ENCODE results near the gene THOC7. TPM values are rescaled to one million over a fixed set of nuclear protein-coding genes. Genes with fewer than 3 reads are reported as not detected.

THOC7 gene
- 68.3 and 96.4 TPM in 2 replicates for total RNA-seq (2014; rRNA removed; shearing (Covaris generic))
- polyA plus RNA-seq (2015; cell fraction: cytosol; rRNA removed), result 118 and 130 TPM in 2 replicates
- 32.4 and 33.9 TPM in 2 replicates for polyA plus RNA-seq (2015; cell fraction: nucleus; rRNA removed)

GRCh38 chr3:63863150-63864007, at the start of gene THOC7, which contains the start of gene ATXN7:
Gene THOC7 (minus strand): TSS chr3:63863805. CDS start chr3:63863790, 15 bp downstream.
Gene ATXN7 (plus strand): TSS chr3:63863867. CDS start chr3:63912599, 48,732 bp downstream.
- DNase-seq (ENCODE audit: low read depth), result peak; percentile 43

DNA sequence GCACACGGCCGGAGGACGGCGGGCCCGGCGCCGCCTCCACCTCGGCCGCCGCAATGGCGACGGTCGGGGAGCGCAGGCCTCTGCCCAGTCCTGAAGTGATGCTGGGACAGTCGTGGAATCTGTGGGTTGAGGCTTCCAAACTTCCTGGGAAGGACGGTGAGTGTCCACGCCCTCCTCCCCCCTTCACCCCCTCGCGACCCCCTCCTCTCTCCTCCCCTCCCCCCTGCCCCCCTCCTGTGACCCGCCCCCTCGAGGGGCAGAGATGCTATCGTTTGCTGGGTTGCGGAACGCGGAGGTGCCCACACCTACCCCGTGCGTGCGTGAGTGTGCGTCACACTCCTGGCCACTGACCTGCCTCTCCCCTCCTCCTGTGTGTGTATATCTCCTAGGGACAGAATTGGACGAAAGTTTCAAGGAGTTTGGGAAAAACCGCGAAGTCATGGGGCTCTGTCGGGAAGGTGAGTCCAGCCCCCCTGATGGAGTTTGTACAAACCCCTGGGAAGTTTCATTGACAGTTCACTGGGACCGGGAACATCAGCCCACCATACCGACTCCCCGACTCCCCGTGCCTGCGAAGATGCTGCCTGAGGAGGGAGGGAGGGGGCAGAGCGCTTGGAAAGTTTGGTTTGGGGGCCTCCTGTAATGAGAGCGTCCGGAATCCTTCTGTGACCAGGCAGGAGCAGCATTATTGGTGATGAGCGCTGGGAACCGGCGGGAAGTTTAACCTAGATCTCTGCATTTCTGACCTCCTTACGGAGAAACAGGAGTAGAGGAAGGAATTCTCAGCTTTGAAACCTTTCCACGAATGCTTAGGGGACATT, 49.4 kb upstream of the THOC7 start:
- peak; percentile 47 for DNase-seq (ENCODE audit: low read depth)

DNA sequence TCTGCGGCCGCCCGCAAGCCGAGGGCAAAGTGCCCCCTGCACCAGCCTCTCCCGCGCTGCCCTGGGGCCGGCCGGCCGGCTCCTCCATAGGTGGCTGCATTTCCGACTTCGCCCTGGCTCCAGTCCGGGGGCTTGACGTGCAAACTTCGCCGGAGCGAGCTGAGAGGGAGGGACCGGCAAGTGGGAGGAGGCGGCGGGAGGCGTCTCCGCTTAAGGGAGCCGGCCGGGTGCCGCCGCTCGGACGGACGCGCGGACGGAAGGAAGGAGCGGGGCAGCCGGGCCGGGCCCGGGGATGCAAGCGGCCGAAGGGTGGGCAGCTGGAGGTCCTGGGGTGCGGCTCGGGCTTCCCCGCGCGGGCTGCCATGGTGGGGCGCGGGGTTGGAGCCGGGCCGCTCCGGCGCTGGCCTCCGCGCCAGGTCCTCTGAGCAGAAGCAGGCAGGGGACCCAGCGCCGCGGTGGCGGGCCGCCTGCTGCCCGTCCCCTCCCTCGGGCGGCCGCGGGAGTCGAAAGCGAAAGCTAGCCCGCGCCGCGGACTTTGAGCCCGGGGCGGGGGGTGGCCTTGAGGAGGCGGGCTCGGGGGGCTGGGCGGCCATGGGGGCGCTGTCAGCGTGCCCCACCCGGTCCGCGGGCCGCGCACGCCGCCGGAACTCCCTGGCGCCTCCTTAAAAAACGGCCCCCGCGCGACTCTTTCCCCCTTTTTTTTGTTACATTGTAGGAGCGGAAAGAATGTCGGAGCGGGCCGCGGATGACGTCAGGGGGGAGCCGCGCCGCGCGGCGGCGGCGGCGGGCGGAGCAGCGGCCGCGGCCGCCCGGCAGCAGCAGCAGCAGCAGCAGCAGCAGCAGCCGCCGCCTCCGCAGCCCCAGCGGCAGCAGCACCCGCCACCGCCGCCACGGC, 48.5 kb upstream of the THOC7 start, which contains the start of gene SCAANT1:
Gene SCAANT1 (minus strand): TSS at position 511 of the 895 bp plus-strand sequence.
- peak; percentile 84 for DNase-seq (ENCODE audit: low read depth)

DNA sequence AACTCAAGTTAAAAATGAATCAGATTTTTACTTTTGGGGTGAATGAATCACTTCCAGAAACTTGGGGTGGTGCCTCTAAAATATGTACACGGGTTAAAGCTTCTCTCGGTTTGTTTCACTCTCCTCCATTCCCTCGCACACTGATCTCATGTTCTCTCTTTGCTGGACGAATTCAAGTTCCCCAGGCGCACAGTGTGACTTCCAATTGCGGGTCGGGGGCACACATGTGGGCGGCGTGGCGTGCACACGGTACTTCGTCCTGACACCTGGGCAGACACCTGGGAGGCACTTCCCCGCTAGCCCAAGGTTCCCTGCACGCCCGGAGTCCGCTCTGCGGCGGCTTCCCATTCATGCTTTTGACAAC, 47.9 kb upstream of the THOC7 start:
- DNase-seq (ENCODE audit: low read depth), result peak; percentile 8

DNA sequence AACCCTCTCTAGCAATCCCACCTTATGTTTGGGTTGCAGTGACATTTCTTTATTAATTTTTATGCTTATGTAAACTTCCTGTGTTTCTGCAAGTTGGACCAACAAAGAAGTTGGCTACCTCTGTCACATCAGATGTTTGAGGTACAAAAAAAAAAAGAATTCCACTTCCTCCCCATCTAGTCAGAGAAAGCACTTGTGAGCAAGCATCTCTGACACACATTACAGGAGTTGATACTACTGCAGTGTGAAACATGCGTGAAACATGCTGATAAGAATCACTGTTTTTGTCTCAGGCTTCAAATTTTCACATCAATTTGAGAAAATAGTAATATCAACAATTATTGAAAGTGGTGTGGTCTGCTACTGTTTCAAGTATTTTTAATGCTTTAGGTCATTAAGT, 47.3 kb upstream of the THOC7 start:
- peak; percentile 50 for DNase-seq (ENCODE audit: low read depth)

DNA sequence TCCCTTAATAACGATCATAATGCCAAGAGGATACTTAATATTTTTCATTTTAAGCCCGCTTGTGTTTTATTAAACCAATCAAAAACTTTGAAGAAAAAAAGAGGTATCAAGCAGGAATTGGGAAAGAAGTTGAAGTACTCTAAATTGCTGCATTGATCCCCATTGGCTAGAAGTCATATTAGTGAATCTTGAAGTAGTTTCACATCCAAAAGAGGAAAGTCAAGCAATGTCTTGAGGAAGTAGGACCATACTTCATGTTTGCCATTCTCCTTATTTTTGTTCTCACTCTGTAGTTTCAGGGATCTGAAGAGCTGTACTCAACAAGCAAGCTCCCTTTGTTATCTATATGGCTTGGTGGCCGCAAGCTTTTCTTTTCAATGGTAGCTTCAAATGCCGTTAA, 46.4 kb upstream of the THOC7 start:
- no peak for DNase-seq (ENCODE audit: low read depth)

- no peak for DNase-seq (ENCODE audit: low read depth)
Measured at GRCh38 chr3:63909431-63909830, 45.8 kb upstream of the THOC7 start.

DNA sequence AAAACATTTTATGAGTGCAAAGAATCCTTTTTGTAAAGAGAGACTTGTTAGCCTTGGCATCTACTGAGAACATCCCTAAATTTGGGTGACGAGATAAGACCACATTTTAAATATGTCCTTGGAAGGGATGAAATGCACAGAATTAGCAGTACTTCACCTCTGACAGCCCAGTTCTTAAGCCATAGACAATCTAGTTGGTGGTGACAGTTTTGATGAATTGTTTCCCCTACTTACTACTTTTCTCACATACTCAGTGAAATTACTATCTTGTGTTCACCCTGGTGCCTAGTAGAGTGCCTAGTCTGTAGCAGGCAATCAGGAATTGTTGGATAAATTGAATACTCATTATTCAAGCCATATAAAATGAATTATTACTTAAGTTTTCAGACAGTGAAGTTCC, 45.2 kb upstream of the THOC7 start:
- DNase-seq (ENCODE audit: low read depth), result no peak

GRCh38 chr3:63908081-63908736, 44.6 kb upstream of the THOC7 start:
- no peak for DNase-seq (ENCODE audit: low read depth)

- no peak for DNase-seq (ENCODE audit: low read depth)
Measured at GRCh38 chr3:63905731-63906620, 42.4 kb upstream of the THOC7 start.

- DNase-seq (ENCODE audit: low read depth), result no peak
Measured at GRCh38 chr3:63900459-63900858, 36.9 kb upstream of the THOC7 start.

DNA sequence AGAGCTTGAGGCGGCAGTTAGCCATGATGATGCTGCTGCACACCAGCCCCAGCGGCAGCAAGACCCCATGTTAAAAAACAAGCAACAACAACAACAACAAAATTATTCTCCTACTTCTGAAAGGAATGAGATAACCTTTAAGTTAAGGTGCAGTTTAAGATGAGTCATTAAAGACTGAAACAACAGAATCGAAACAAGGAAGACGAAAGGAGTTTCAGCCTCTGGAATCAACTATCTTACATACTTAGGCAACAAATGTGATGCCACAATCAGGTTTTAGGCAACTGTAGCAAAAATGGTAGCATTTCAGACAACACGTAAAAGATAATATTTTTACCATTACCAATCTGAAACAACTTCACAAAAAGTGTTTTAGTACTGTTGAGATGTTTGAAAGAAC, 36.4 kb upstream of the THOC7 start:
- no peak for DNase-seq (ENCODE audit: low read depth)

- no peak for DNase-seq (ENCODE audit: low read depth)
Measured at GRCh38 chr3:63896332-63897030, 32.9 kb upstream of the THOC7 start.

DNA sequence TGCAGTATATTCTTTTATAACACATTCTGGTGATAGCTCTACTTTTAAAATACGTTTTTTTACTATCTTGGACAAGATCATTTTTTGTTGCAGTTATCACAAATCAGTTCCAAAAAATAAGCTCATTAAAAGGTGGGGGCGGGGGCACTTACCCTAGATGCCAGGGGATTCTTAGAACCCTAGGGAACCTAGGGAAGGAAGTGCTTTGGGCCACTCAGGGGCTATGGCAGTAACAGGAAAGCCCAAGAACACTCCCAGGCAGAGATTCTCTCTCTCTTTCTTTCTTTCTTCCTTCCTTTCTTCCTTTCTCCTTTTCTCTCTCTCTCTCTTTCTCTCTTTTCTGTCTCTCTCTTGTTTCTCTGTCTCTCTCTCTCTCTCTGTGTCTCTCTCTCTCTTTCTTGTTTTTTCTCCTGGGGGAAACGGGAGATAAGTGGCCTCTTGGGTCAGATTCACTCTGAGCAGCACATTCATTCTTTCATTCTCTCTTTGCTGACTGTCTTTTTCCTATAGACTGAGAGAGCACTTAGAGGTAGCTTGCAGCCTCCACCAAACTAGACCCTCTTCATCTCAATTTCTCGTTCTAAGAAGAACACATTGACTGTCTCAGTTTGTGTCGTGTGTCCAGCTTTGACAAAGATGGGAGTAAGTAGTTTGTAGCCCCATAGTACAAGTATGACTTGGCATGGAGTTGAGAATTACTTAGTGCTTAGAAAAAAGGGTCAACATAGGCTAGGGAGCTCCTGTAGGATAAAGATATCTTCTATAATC, 32.0 kb upstream of the THOC7 start:
- no peak for DNase-seq (ENCODE audit: low read depth)

DNA sequence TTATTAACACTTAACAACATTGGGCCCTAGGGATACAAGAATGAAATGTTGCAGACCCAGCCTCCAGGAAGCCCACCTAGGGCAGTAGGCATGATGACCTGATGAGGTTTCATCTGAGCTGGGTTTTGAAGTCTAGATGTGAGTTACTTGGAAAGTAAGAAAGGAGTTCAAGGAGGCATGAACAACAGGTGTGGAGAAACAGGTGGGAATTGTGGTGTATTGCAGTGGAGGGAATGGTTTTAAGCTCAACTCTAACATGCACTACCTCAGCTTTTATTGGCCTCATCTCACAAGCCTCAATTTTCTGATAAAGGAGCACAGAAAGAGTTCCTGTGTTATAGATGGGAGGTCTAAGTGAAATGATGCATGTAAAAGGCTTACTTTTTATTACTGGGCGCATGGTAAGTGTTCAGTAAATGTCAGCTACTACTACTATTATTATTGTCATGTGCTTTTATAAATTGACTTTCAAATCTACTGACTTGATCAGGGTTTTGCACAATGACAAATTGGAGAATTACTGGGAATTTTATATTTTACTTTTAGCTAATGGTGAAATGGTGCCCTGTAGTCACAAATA, 29.3 kb upstream of the THOC7 start:
- DNase-seq (ENCODE audit: low read depth), result no peak

DNA sequence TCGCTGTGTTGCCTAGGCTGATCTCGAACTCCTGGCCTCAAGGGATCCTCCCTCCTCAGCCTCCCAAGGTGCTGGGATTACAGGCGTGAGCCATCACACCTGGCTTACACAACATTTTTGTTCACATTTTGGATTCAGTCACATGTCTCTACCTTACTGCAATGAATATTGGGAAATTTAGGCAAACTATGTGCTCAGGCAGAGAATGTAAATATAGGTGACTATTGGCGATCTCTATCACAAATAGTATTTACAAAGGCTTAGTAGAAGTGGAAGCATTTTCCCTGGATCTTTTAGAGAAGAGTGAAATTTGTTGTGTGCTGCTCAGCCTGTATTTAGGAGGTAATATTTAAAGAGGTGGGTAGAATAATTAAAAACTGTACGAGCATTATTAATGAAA, 27.9 kb upstream of the THOC7 start:
- DNase-seq (ENCODE audit: low read depth), result no peak

- DNase-seq (ENCODE audit: low read depth), result no peak
Measured at GRCh38 chr3:63886858-63887257, 23.3 kb upstream of the THOC7 start.

- DNase-seq (ENCODE audit: low read depth), result no peak
Measured at GRCh38 chr3:63880653-63881052, 17.0 kb upstream of the THOC7 start.
